ENCODE data around the gene FLOT1. TPM values are rescaled to one million over a fixed set of nuclear protein-coding genes. Genes with fewer than 3 reads are reported as not detected.

Gene FLOT1
- total and polyA plus RNA-seq, 9 of the 15 experiments (the other 6 are each of a cell fraction or from before 2014, with no cell fraction given) = 11.7 to 149 (median 118) TPM

GRCh38 chr6:30721198-30722024 lies 21.1 kb downstream of the FLOT1 start (continued):
- TF ChIP-seq ZBTB12 (CRISPR knock-in tag; IDR thresholded peaks at IDR 0.05) = no peak
- no peak for TF ChIP-seq TCF7L2 (IDR thresholded peaks at IDR 0.05; ENCODE audit: low read depth, low read length)
- TF ChIP-seq ZBTB40 (IDR thresholded peaks at IDR 0.05) = no peak
- TF ChIP-seq ZBTB40 (CRISPR knock-in tag; IDR thresholded peaks at IDR 0.05) = 0 out of 2 replicates have a peak, but pooled peaks have one; percentile 37
- peak; percentile 89; the same call in 1 of the 2 replicates for TF ChIP-seq NFRKB (IDR thresholded peaks at IDR 0.05; ENCODE audit: low read depth)
- TF ChIP-seq IFI16 (CRISPR knock-in tag; IDR thresholded peaks at IDR 0.05) = no peak
- no peak; the same call in 1 of the 2 replicates for TF ChIP-seq ZNF586 (CRISPR knock-in tag; conservative IDR thresholded peaks at IDR 0.05)
- TF ChIP-seq CXXC5 (CRISPR knock-in tag; IDR thresholded peaks at IDR 0.05) = peak; percentile 99
- TF ChIP-seq POLR3G (IDR thresholded peaks at IDR 0.05; ENCODE audit: extremely low read depth, insufficient read length, insufficient replicate concordance) = no peak
- TF ChIP-seq ZBTB2 (IDR thresholded peaks at IDR 0.05) = peak; percentile 90
- TF ChIP-seq CREB3L1 (IDR thresholded peaks at IDR 0.05; ENCODE audit: borderline replicate concordance, low read depth) = no peak
- no peak for TF ChIP-seq ARHGAP35 (IDR thresholded peaks at IDR 0.05; ENCODE audit: partially characterized antibody)
- peak; percentile 88 for TF ChIP-seq HNRNPH1 (optimal IDR thresholded peaks at IDR 0.05; ENCODE audit: low read depth, low read length)
- no peak; the same call in 1 of the 2 replicates for TF ChIP-seq ZNF224 (CRISPR knock-in tag; IDR thresholded peaks at IDR 0.05)
